Measurements from ENCODE around the gene TMPRSS9.
"Not testable (repeated sequence)": the region's sequence is repeated elsewhere in the genome, so short reads cannot be mapped to it uniquely, and the experiment has no call there.

The TMPRSS9 gene

GRCh38 chr19:2395293-2395829 is 35.3 kb downstream of the TMPRSS9 start:
- DNase-seq, result not testable (repeated sequence)

- DNase-seq, result not testable (repeated sequence)
Observed at GRCh38 chr19:2397173-2397572, 37.1 kb downstream of the TMPRSS9 start.

- no peak for DNase-seq
Observed at GRCh38 chr19:2398735-2399305, 38.8 kb downstream of the TMPRSS9 start.

- no peak for DNase-seq
Observed at GRCh38 chr19:2399582-2399981, 39.5 kb downstream of the TMPRSS9 start.

GRCh38 chr19:2408247-2408646 is 48.2 kb downstream of the TMPRSS9 start:
- DNase-seq, result no peak

GRCh38 chr19:2409352-2409912 is 49.4 kb downstream of the TMPRSS9 start:
- no peak for DNase-seq

GRCh38 chr19:2410023-2410422 is 50.0 kb downstream of the TMPRSS9 start:
- DNase-seq, result no peak

GRCh38 chr19:2411709-2412108 is 51.6 kb downstream of the TMPRSS9 start:
- no peak for DNase-seq

- DNase-seq, result no peak
Observed at GRCh38 chr19:2412449-2412848, 52.4 kb downstream of the TMPRSS9 start.

GRCh38 chr19:2413159-2413558 is 53.1 kb downstream of the TMPRSS9 start:
- no peak for DNase-seq

- no peak for DNase-seq
Observed at GRCh38 chr19:2413629-2414028, 53.6 kb downstream of the TMPRSS9 start.

GRCh38 chr19:2415281-2415972 is 55.4 kb downstream of the TMPRSS9 start:
- DNase-seq, result no peak

GRCh38 chr19:2415973-2416319 is 55.9 kb downstream of the TMPRSS9 start:
- DNase-seq, result no peak

- DNase-seq, result no peak
Observed at GRCh38 chr19:2416321-2417097, 56.4 kb downstream of the TMPRSS9 start.

- DNase-seq, result not testable (repeated sequence)
Observed at GRCh38 chr19:2417436-2417835, 57.4 kb downstream of the TMPRSS9 start.

- DNase-seq, result no peak
Observed at GRCh38 chr19:2417881-2418406, 57.9 kb downstream of the TMPRSS9 start.

GRCh38 chr19:2419754-2420153 is 59.7 kb downstream of the TMPRSS9 start:
- no peak for DNase-seq

GRCh38 chr19:2420490-2420889 is 60.4 kb downstream of the TMPRSS9 start:
- no peak for DNase-seq

GRCh38 chr19:2421581-2422306 is 61.7 kb downstream of the TMPRSS9 start:
- DNase-seq, result no peak

GRCh38 chr19:2423071-2423914 is 63.2 kb downstream of the TMPRSS9 start:
- DNase-seq, result peak; percentile 47 to 71

GRCh38 chr19:2423915-2424685 is 64.0 kb downstream of the TMPRSS9 start:
- no peak for DNase-seq

All from NCI-H524 (cell line).